NOMO-1 (cell line): ENCODE measurements around the gene BBS9.
A peak's percentile ranks its signal among the peaks of the same experiment; 100 is the strongest.

Experiments
- DNase-seq, 2 experiments: peaks; one replicate each; lab custom pipeline; 2025; ENCODE audit not compliant: unreplicated experiment in 2 of 2; lab: John Stamatoyannopoulos, UW

Gene BBS9

GRCh38 chr7:33118383-33118782 lies 11.0 kb upstream of the BBS9 start:
- no peak for DNase-seq

GRCh38 chr7:33127085-33127484 lies 2.3 kb upstream of the BBS9 start:
- no peak for DNase-seq

- DNase-seq = no peak
These were observed 754 bp upstream of the BBS9 start for GRCh38 chr7:33128631-33128989.

GRCh38 chr7:33129806-33130153 lies 416 bp downstream of the BBS9 start:
- no peak for DNase-seq

GRCh38 chr7:33130184-33130583 lies 820 bp downstream of the BBS9 start:
- DNase-seq = no peak

- DNase-seq = no peak
These were observed 7.7 kb downstream of the BBS9 start for GRCh38 chr7:33137103-33137502.

GRCh38 chr7:33142585-33142984 lies 13.2 kb downstream of the BBS9 start:
- no peak for DNase-seq

- no peak for DNase-seq
These were observed 14.8 kb downstream of the BBS9 start for GRCh38 chr7:33143996-33144718.

GRCh38 chr7:33145156-33145555 lies 15.8 kb downstream of the BBS9 start:
- no peak for DNase-seq

- DNase-seq = no peak
These were observed 22.7 kb downstream of the BBS9 start for GRCh38 chr7:33152087-33152486.

GRCh38 chr7:33155811-33156210 lies 26.4 kb downstream of the BBS9 start:
- no peak for DNase-seq

GRCh38 chr7:33156441-33156840 lies 27.1 kb downstream of the BBS9 start:
- no peak for DNase-seq

- no peak for DNase-seq
These were observed 27.9 kb downstream of the BBS9 start for GRCh38 chr7:33157311-33157710.

- no peak for DNase-seq
These were observed 28.4 kb downstream of the BBS9 start for GRCh38 chr7:33157781-33158180.

- DNase-seq = no peak
These were observed 48.5 kb downstream of the BBS9 start for GRCh38 chr7:33177876-33178275.

GRCh38 chr7:33179519-33179918 lies 50.2 kb downstream of the BBS9 start:
- DNase-seq = no peak

- DNase-seq = no peak
These were observed 54.1 kb downstream of the BBS9 start for GRCh38 chr7:33183504-33183903.

GRCh38 chr7:33184828-33185227 lies 55.5 kb downstream of the BBS9 start:
- DNase-seq = no peak

- peak; percentile 19 to 48 for DNase-seq
These were observed 56.4 kb downstream of the BBS9 start for GRCh38 chr7:33185786-33186185.

GRCh38 chr7:33186192-33186591 lies 56.8 kb downstream of the BBS9 start:
- DNase-seq = no peak

- DNase-seq = no peak
These were observed 61.4 kb downstream of the BBS9 start for GRCh38 chr7:33190688-33191304.

- no peak for DNase-seq
These were observed 62.0 kb downstream of the BBS9 start for GRCh38 chr7:33191340-33191739.
